Stimulated activated naive CD4-positive, alpha-beta T cell (primary cell): Measurements from ENCODE around the gene FCGR3A.

Source experiments
- DNase-seq, 6 experiments: peaks; one replicate each; lab custom pipeline; 2025; lab: John Stamatoyannopoulos, UW

Gene FCGR3A

GRCh38 chr1:161501234-161501633 is 48.4 kb downstream of the FCGR3A start:
- no peak for DNase-seq

- no peak for DNase-seq
These were observed 50.2 kb downstream of the FCGR3A start for GRCh38 chr1:161499099-161500039.

GRCh38 chr1:161498646-161499045 is 51.0 kb downstream of the FCGR3A start:
- no peak for DNase-seq

GRCh38 chr1:161497961-161498360 is 51.7 kb downstream of the FCGR3A start:
- no peak for DNase-seq

GRCh38 chr1:161495490-161495889 is 54.1 kb downstream of the FCGR3A start:
- no peak for DNase-seq

GRCh38 chr1:161494091-161494735 is 55.4 kb downstream of the FCGR3A start:
- no peak for DNase-seq

GRCh38 chr1:161492827-161493226 is 56.8 kb downstream of the FCGR3A start:
- DNase-seq = no peak
